IPS-NIHi7 (cell line): ENCODE measurements around the gene MAST4.
A peak's percentile ranks its signal among the peaks of the same experiment; 100 is the strongest.
"Not testable (repeated sequence)": the region's sequence is repeated elsewhere in the genome, so short reads cannot be mapped to it uniquely, and the experiment has no call there.

Experiments
- DNase-seq: peaks from one replicate; pipeline ENCODE4 v3.0.0; 2012; ENCODE audit warnings: mixed read lengths; ENCODE audit errors: extremely low spot score

Gene MAST4

DNA sequence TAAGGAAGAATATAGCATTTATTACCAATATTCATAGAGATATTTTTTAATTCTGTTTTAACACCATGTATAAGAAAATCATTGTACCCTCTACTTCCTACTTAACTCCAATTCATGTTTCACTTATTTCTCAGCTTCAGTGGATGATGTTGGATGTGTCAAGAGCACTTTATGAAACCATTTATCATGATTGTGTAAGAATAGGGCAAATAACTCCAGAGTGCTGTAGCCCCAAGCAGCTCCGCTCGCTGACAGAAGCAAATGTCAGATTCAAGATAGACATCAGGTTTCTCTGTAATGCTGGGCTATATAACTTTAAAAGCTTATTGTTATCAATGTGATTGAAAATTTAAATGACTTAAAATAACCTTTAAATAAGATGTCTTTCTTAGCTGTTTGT, 50.4 kb downstream of the MAST4 start:
- DNase-seq, result no peak

DNA sequence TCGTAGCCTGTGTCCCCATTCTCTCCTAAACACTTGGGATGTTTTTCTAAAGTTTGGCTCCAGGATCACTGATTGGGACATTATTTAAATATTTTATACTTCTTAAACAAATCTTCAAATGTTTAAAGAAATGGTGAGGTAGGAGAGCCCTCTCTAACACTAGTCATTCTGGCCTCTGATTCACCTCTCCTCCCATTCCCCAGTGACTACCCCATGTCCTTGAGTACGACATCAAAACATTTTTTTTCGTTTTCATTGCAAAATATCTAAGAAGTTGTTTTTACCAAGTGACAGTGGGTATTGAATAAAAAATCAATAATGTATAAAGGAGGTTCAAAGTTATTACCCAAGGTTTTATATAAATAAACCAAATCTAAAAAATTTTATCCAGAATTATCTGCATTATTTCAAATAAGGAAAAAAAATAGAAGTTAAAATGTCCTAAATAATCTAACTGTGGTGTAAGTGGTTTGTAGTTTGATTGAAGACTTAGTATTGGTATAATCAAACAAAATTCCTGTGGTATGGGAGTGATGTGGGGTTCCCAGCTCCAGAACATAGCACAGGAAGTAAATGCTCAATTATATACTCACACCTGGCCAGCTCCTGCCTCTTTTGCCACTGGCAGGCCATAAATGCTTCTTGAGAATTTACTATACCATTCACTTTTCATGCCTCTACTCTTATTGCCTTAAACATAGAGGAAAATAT, 51.1 kb downstream of the MAST4 start:
- DNase-seq, result no peak

DNA sequence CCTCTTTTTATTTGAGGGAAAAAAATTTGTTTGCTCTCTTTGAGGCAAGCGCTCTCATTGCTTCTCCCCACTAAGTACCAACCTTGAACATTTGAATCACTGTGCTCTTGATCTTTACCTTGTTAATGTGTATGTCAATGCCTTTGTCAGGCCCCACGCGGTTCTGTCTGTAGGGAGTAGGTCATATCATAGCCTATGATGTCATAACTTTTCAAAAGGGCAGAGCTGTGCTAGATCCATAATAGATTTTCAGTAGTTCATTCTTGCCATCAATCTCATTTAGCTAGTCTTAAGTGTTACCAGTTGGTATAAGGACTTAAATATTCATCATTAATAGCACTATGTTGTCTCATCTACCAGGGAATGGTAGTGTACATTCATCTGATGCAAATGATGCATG, 56.6 kb downstream of the MAST4 start:
- DNase-seq, result no peak

DNA sequence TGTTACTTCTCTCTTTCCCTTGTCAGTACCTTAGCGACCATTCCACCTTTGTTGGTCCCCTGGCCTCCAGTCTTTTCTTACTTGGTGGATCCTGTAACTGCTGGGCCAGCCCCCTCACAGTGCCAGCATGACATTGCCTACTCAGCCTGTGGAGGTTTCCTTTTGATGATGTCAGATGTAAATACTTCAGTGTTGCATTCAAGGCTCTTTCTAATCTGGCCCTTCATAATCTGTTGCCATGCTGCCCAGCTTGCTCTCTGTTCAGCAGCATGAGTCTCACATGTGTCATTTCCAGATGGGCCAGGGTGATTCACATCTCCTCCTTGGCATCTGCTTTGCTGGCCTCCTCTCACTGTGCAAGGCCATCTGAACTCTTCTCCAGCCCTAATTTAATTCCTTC, 57.1 kb downstream of the MAST4 start:
- DNase-seq, result no peak

DNA sequence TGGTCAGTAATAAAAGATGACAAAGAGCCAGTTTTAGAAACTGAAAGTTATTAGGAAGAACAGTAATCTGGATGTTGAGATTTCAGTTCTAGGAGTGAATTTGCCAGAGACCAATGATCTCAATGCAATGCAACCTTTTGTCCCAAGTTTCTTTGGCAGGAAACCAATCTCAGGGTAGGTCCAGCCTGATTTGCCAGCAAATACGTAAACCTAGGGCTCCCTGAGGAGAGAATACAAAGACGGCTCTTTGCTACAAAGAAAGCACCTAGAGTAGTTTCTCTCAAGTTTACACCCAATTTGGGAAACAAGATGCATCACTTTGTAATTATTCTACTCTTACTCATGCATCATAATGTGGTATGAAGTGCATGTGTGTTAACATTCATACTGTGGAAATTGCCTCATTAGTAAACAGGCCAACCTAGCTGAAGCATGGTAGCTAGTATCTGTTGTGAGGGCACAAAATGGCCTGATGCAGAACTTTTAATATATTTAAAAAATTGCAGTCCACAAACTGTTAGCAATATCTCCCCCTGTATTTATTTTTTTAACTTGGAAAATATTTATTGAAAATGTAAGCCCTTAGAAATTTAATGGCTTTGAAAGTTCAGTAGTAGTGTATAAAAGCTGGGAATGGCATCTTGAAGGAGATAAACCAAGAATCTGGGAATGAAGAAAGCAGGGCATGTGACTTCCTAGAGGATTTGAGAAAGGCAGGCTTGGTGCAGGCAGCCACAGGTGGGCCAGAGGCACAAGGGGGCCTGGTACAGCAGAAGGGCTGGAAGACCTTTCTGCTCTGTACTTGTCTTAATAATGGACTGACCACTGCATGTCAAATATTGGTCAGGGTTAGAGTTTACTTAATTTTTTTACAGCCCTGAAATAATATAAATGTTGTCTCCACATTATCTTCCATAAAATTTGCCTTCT, 59.5 kb downstream of the MAST4 start:
- peak; percentile 14 for DNase-seq

DNA sequence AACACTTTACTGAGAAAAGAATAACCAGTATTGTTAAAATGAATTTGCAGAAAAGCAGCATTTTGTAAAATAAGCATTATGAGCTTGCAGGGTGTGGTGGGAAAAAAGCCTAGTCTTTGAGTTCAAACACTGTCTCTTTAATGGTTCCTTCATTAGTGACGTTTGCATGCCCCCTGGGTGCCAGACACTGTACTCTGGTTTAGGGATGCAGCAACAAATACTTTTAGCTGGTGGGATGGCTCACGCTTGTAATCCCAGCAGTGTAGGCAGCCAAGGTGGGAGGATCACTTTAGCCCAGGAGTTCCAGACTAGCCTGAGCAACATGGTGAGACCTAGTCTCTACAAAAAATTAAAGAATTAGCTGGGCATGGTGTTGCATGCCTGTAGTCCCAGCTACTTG, 62.3 kb downstream of the MAST4 start:
- DNase-seq, result no peak

DNA sequence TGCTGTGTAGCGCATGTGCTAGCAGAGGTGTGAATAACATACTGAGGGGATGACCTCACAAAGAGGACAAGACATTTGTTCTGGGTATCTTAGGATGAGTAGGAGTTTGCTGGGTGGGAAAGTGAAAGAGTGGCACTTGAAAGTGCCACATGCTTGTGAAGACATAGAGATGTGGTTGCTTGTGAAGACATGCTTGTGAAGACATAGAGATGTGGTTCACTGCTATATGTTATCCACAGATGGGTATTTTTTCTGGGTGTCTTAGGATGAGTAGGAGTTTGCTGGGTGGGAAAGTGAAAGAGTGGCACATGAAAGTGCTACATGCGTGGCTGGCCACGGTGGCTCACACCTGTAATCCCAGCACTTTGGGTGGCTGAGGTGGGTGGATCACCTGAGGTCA, 63.6 kb downstream of the MAST4 start:
- DNase-seq, result no peak

DNA sequence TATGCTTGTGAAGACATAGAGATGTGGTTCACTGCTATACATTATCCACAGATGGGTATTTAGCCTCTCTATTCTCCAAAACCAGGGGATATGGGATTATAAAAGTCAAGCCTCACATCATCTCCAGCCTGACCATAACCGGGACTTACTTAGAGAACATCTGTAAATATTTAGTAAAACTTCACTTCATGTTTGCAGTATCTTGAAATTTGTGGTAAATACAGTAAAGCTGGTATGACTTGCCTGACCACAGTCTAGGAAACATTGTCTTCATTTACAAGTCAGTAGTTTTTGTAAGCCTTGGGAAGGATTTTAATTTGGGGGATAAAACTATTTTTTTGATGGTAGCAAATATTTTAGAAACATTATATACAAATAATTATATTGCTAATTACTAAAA, 64.2 kb downstream of the MAST4 start:
- no peak for DNase-seq

DNA sequence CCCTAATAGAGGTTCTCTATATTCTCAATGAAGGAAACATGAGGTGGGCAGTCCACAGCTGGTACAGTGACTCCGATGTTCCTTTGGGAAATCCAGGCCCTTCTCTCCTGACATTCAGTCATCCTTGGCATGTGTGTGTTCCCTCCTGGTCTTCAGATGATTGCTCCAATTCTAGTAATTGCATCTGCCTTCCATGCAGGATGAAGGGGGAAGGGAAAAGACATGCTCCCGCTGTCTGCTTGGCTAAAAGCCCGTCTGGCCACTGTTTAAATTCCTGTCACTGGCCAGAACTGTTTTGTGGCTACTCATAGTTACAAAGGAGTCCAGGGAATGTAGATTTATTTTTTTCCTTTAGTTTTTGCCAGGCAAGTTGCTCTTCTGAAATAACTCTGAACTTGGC, 65.0 kb downstream of the MAST4 start:
- DNase-seq, result no peak

DNA sequence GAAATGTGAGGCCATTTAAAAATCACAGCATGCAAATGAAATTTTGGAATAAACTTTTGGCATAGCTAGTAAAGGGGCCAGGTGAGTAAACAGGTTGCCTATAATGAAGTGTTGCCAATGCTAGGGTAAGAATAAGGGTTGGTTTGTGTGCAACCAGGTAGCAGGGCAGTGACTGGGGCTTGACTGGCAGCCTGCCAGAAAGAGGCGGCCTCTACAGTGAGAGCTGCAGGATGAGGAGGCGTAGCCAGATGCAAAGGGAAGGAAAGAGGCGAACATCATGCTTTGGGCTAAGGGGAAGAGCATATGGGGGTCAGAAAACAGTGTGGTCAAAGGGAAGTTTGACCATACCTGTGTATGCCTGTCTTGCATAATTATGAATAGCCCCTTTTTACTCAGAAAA, 70.6 kb downstream of the MAST4 start:
- no peak for DNase-seq

DNA sequence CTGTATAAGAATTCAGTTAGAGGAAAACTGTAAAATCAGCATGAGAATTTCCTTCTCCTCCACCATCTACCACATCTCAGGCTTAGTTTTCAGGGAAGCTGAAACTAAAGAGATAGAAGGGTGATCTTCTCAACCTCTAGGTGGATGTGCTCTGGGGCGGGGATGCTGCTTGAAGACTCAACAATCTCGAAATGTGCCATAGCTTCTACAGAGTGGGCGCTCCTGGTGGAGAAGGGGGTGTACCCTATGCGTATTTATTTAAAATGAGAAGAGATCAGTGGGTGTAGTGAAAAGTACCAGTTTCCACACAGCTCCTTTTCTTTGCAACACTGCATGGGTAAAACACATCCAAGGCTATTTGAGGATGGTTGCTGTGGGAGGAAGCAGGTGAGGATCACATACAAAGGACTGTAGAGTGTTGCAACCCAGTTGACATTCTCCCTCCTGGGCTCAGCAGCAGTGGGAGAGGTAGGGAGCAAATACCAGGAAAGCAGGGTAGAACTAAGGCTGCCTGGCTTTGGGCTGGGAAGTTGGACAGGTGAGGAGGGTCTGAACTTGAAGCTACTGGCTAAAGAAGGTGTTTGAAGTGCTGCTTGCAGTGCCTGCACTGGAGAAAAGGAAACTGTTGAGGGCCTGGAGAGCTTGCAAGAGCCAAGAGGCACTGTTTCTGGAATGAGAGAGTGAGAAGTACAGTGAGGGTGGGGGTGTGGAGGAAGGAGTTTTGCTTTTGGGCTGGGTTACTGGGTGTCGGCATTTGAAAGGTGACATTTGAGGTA, 73.1 kb downstream of the MAST4 start:
- no peak for DNase-seq

DNA sequence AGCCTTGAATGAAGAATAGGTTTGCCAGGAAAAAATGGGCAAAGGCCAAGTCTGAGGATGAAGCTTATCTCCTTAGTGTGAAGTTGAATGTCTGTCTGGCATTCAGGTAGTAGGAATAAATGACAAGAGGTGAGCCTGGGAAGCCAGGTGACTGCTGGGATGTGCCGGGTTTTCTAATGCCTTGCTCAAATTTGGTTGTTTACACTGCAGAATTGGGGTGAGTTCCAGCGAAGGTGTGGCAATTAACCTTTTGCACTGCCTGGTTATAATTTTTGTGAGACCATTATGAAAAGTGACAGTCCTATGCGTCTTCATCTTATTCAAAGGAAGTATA, 73.6 kb downstream of the MAST4 start:
- no peak for DNase-seq

DNA sequence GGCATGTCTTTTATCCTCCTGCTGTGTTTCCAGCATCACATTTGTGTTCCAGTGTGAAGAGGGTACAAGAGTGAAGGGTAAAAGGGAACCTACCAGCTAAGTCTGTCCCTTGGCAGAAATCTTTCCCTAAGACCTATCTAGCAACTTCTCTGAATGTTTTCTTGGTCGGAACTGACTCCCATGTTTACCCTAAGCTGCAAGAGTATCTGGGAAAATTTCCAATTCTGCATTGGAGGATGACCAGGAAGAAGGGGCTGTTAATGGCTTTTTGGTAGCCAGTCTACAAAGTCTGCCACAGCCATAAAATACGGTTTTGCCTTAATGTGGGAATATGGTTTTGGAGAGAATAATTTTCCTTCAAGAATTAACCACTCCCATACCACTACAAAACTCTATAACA, 75.1 kb downstream of the MAST4 start:
- no peak for DNase-seq

DNA sequence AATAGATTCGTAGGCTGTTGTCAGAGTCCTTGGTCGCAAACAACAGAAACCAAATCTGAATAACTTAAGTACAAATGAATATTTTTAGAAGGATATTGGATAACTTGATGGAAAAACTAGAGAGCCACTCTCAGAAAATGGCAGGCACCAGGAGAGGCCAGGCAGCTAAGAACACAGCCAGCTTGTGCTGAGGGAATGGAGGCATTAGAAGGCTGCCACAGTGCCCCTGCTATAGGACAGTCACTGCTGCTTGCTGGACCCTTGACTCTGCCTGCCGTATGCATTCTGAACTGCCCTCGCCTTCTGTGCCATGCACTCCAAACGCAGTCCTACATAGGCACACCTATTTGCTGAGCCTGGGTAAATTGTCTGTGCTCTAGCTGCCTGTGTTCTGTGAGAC, 78.6 kb downstream of the MAST4 start:
- no peak for DNase-seq

DNA sequence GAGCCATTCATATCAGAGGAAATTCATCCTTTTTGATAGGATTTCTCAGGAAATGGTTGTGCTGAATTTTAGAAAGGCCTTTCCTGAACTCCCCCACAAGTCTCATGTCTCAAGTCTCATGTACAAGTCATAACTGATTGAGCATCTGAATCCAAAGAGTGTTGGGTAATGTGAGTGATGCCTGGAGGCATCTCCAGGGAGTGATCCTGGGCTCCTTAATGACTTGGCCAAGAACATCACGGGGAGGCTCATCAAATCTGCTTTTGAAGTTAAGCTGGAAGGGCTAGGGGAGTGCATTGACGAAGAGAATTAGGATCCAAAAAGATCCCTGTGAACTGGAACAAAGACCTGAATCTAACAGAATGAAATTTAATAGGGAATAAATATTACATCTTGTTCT, 79.2 kb downstream of the MAST4 start:
- DNase-seq, result no peak

DNA sequence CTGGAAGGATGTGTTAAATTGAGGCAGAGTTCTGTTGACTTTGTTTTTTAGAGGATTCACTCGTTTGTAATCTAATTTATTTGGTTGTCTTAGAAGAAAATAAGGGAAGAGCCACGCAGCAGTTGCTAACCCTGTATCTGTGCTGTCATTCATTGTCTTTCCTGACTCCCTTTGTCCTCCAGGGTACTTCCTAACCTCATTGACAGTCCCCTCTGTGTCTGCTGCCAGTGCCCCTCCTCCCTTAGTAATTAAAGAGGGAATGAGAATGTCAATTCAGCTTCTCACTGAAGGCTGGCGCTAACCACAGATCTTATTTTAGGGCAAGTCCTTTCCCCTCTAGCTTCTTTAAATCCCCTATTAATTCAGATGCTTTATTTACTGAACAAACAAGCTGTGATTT, 84.0 kb downstream of the MAST4 start:
- DNase-seq, result peak; percentile 32

DNA sequence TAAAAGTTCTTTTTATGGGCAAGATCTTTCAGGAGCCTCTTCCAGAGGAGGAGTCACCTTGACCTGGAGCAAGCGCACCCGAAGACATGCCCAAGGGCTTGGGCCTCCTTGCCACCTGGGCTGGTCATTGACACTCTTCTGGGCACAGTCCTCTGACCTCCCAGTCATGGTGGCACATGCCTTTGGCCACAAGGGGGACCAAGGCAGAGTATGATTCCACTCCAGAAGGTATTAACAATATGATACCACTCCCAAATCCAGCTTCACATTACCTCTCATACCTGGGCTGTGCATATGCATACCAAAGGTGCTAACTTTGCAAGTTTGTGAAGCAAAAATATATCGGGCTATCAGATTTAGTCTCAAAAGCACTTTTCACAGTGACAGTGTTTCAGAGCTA, 84.6 kb downstream of the MAST4 start:
- DNase-seq, result no peak

DNA sequence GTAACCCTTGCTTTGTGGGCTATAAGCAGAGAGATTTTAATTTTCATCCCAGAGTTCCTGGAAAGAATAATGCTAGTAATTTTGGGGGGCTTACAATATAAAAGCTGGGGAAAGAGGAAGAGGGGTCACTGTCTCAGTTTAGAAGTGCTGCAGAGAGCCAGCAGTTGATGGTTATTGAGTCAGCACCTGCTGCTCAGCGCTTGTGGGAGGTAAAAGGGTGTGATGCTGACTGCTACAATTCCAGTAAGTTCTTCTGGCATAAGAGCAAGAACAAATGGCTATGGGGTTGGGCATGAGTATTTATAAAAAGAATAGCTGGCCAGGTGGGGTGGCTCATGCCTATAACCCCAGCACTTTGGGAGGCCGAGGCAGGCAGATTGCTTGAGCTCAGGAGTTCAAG, 88.5 kb downstream of the MAST4 start:
- DNase-seq, result no peak

DNA sequence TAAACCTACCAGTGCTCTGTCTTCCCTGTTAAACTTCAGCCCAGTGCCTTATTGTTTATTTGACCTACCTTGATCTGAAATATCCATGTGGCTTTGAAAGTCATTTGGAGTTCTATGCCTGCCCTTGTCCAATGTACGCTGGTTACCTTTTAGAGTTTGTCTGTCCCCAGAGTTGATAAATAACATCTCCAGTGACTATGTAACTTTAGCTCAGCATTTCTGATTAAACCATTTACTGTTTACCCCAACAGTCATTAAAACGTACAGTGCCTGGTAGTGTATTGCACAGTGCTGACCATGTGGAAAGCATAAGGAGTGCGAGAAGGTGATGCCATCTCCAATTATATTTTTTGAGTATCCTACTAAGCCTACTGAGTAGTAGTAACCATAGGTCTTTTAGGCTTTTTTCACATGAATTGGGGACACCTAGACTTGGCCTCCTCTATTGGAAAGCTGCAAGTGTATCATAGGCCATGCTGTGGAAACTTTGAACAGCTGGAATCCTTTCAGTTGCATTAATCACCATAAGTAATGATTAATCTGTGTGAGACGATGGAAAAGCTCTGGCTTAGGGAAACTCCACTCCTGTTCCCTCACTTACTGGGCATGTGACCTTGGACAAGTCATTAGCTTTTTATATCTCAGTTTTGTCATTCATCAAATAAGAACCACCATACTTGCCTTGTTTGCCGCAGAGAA, 93.5 kb downstream of the MAST4 start:
- DNase-seq, result no peak

DNA sequence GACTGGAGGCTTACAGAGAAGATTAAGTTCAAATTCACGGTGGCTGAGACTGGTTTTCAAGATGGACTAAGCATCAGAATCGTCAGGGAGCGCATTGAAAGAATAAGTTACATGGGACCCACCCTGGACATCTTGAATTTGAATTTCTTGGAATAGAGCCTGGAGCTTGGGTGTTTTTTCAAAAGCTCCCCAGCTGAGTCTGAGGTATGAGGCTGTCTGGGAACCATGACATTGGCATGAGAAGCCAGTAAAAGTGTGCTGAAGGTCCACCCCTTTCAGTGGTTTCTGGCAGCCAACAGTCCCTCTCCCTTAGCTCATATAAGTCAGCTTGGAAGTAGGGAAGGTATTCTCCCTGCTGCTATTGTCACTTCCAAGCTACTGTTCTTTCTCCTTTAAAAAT, 97.8 kb downstream of the MAST4 start:
- DNase-seq, result no peak

DNA sequence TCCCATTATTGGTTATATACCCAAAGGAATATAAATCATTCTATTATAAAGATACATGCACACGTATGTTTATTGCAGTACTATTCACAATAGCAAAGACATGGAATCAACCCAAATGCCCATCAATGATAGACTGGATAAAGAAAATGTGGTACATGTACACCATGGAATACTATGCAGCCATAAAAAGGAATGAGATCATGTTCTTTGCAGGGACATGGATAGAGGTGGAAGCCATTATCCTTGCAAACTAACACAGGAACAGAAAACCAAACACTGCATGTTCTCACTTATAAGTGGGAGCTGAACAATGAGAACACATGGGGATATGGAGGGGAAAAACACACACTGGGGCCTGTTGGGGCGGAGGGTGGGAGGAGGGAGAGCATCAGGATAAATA, 99.6 kb downstream of the MAST4 start:
- not testable (repeated sequence) for DNase-seq
